Esophagus muscularis mucosa (tissue), 4 donors: ENCODE measurements around the gene CRABP2. TPM values are rescaled to one million over a fixed set of nuclear protein-coding genes. Genes with fewer than 3 reads are reported as not detected.

Source experiments
- DNase-seq: peaks from one replicate; pipeline ENCODE4 v3.0.0-alpha.2; 2017; ENCODE audit errors: extremely low spot score
- H3K27ac ChIP-seq, 4 donors: fragments of 200-600 bp; sonication (generic); replicated peaks in 1 of 4; 1 replicate in 3 of 4; 2 replicates in 1 of 4; pipeline ENCODE4 v1.5.1; 2016 to 2019; ENCODE audit warnings: mild to moderate bottlenecking in 1 of 4
- H3K27me3 ChIP-seq, 4 donors: fragments of 200-600 bp; sonication (generic); one replicate each; pipeline versions ENCODE4 v1.5.1 to v1.6.0; 2016 to 2019
- H3K36me3 ChIP-seq, 4 donors: fragments of 200-600 bp; sonication (generic); one replicate each; pipeline ENCODE4 v1.5.1; 2016 to 2019
- H3K4me1 ChIP-seq, 4 donors: fragments of 200-600 bp; sonication (generic); one replicate each; pipeline ENCODE4 v1.5.1; 2016 to 2019
- H3K4me3 ChIP-seq, 4 donors: fragments of 200-600 bp; sonication (generic); 1 replicate in 2 of 4; 2 replicates in 2 of 4; pipeline ENCODE4 v1.5.1; 2016 to 2019; ENCODE audit warnings: mild to moderate bottlenecking in 4 of 4, moderate library complexity in 1 of 4
- H3K9me3 ChIP-seq, 4 donors: fragments of 200-600 bp; sonication (generic); 1 replicate in 3 of 4; 2 replicates in 1 of 4; pipeline ENCODE4 v1.5.1; 2016 to 2019
- EP300 ChIP-seq: sonication (generic); formaldehyde crosslinking; IDR thresholded peaks from one replicate; pipeline ENCODE4 v1.6.1; 2017; ENCODE audit warnings: antibody characterized with exemption
- POLR2A ChIP-seq: fragments of 450-650 bp; IDR thresholded peaks from one replicate; pipeline ENCODE4 v1.6.1; 2017; ENCODE audit warnings: antibody characterized with exemption, moderate library complexity, mild to moderate bottlenecking, low read depth
- POLR2AphosphoS5 ChIP-seq, 2 donors: sonication (generic); formaldehyde crosslinking; IDR thresholded peaks; one replicate each; pipeline ENCODE4 v1.6.1; 2017; ENCODE audit warnings: antibody characterized with exemption in 2 of 2
- WGBS: methylation state at CpG from one replicate; pipeline ENCODE4 v1.1.5; 2018; 5-methylcytosine and 5-hydroxymethylcytosine counted together
- intact Hi-C: fragments of 100-400 bp; cut with DNase I; formaldehyde crosslinking; loops from one replicate; pipeline ENCODE4 v1.15.1; 2023
- total RNA-seq, 4 donors: library from RNA; depleted of rRNA; stranded (reverse); fragments of >200 nt; gene quantifications; one replicate each; pipeline versions ENCODE4 v1.1.0 to v1.2.1, GENCODE V29; 2016
- TF ChIP-seq, protein P1 (sequence below), 3 experiments: fragments of 200-600 bp in 2 of 3; fragments of 450-650 bp in 1 of 3; sonication (generic) in 2 of 3; IDR thresholded peaks; one replicate each; pipeline ENCODE4 v1.5.1; 2017 to 2019; ENCODE audit warnings: antibody characterized with exemption in 3 of 3, mild to moderate bottlenecking in 2 of 3, moderate library complexity in 1 of 3

Gene CRABP2
- total RNA-seq, 4 donors from 2014 or later = 1.2 to 6.4 (median 2.7) TPM

DNA sequence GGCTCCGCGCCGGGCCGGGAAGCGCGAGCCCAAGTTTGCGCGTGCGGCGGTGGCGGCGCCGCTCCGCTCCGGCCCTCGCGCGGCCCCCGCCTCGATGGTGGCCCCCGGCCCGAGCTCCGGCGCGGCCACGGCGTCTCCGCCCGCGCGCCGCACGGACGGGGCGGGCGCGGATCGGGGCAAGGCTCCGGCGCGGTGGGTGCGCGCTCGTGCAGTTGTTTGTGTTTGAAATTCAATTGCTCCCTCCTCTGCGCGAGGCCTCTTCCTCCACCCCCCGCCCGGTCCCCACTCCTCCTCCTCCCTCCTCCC is 46.0 kb upstream of the CRABP2 start, which contains the start of gene HDGF:
Gene HDGF (minus strand): TSS at position 225 of the 306 bp plus-strand sequence. CDS start 246 bp downstream, outside the sequence.
- Histone ChIP-seq H3K27ac (peak within 1 kb of the TSS; percentile 93 to 99 (median 98)), H3K36me3 (no peaks in the 10 kb centered on the region), H3K4me1 (peaks cover 42 to 54% (median 53%) of the 10 kb centered on the region in 4 donors), H3K9me3 (no peaks in the 10 kb centered on the region), H3K27me3 (no peaks in the 10 kb centered on the region), H3K4me3 (peak within 1 kb of the TSS; percentile 87 to 100 (median 93))
- WGBS = no CpG with 5 or more reads among the region's 48 CpGs
- TF ChIP-seq, protein P1, sequence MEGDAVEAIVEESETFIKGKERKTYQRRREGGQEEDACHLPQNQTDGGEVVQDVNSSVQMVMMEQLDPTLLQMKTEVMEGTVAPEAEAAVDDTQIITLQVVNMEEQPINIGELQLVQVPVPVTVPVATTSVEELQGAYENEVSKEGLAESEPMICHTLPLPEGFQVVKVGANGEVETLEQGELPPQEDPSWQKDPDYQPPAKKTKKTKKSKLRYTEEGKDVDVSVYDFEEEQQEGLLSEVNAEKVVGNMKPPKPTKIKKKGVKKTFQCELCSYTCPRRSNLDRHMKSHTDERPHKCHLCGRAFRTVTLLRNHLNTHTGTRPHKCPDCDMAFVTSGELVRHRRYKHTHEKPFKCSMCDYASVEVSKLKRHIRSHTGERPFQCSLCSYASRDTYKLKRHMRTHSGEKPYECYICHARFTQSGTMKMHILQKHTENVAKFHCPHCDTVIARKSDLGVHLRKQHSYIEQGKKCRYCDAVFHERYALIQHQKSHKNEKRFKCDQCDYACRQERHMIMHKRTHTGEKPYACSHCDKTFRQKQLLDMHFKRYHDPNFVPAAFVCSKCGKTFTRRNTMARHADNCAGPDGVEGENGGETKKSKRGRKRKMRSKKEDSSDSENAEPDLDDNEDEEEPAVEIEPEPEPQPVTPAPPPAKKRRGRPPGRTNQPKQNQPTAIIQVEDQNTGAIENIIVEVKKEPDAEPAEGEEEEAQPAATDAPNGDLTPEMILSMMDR (IDR thresholded peaks at IDR 0.05) = no peak
- intact Hi-C loops = no loop called here
- no peak for DNase-seq

GRCh38 chr1:156750711-156751450 is 45.5 kb upstream of the CRABP2 start:
- peak overlapping the region; percentile 87 to 100 (median 93) for H3K4me3 ChIP-seq
- no peaks in the 10 kb centered on the region for H3K9me3 ChIP-seq
- intact Hi-C loops = no loop called here
- peaks cover 47 to 60% (median 59%) of the 10 kb centered on the region in 4 donors for H3K4me1 ChIP-seq
- no peaks in the 10 kb centered on the region for H3K36me3 ChIP-seq
- H3K27me3 ChIP-seq = no peaks in the 10 kb centered on the region
- 0% methylated on average over 31 of the region's 64 CpGs for WGBS
- no peak for TF ChIP-seq POLR2AphosphoS5 (IDR thresholded peaks at IDR 0.05)
- TF ChIP-seq, protein P1 (IDR thresholded peaks at IDR 0.05) = peak in 2 of 3 experiments; percentile 9 to 30
- no peak for TF ChIP-seq EP300
- no peak for TF ChIP-seq POLR2A
- peak overlapping the region; percentile 93 to 99 (median 98) for H3K27ac ChIP-seq
- DNase-seq = peak; percentile 93

- Histone ChIP-seq H3K9me3 (no peaks in the 10 kb centered on the region), H3K27ac (peak overlapping the region; percentile 93 to 99 (median 98)), H3K36me3 (peaks cover 0 to under 1% (median 0%) of the 10 kb centered on the region in 4 donors), H3K4me1 (peaks cover 50 to 66% (median 65%) of the 10 kb centered on the region in 4 donors), H3K27me3 (no peaks in the 10 kb centered on the region), H3K4me3 (peak overlapping the region; percentile 87 to 100 (median 93))
- no peak for TF ChIP-seq POLR2A
- no peak for TF ChIP-seq EP300
- TF ChIP-seq, protein P1 (IDR thresholded peaks at IDR 0.05) = no peak
- no peak for TF ChIP-seq POLR2AphosphoS5 (IDR thresholded peaks at IDR 0.05)
- 11% methylated on average over 3 of the region's 5 CpGs for WGBS
- DNase-seq = no peak
- intact Hi-C loops = no loop called here
Observed at GRCh38 chr1:156750191-156750672, 44.8 kb upstream of the CRABP2 start.

DNA sequence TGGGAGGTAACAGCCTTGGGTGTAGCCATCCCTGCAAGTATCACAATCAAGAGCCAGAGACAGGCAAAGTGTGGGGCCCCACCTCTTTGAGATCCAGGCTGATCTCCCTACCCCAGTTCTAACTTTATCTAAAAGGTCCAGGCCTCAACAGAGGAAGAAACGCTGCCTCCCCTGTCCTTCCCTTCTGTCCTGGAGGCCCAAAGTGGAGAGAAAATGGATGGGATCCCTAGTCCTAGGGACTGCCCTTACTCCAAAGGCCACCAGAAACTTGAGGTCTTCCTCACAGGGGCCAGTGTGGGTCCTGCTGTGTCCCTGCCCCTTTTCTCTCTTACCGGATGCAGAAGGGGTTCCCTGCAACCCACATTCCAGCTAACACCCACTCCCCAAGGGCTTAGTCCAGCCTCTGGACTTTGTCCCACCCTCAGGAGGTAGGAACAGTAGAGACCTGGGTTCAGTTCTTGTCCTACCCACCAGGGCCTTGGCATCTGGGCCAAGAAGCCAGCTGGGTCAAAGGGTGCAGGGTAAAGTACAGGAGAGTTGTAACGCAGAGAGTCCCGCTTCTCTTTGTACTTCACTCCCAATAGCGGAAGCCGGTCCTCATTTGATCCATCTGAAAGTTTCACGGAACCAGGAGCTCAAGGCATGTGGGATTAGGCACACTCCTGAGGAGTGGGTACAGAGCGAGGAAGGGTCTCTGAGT is 44.2 kb upstream of the CRABP2 start:
- Histone ChIP-seq H3K27me3 (no peaks in the 10 kb centered on the region), H3K27ac (peak overlapping the region; percentile 93 to 99 (median 98)), H3K4me3 (peak overlapping the region; percentile 87 to 100 (median 93)), H3K9me3 (no peaks in the 10 kb centered on the region), H3K4me1 (peaks cover 56 to 72% (median 72%) of the 10 kb centered on the region in 4 donors), H3K36me3 (peaks cover 0 to 7% (median 5%) of the 10 kb centered on the region in 4 donors)
- TF ChIP-seq POLR2AphosphoS5 (IDR thresholded peaks at IDR 0.05) = no peak
- TF ChIP-seq, protein P1 (IDR thresholded peaks at IDR 0.05) = no peak
- no peak for TF ChIP-seq POLR2A
- TF ChIP-seq EP300 = no peak
- WGBS = 27% methylated on average over 8 of the region's 8 CpGs
- DNase-seq = no peak
- intact Hi-C loops = no loop called here
